ENCODE data around the gene ZNF439. TPM values are rescaled to one million over a fixed set of nuclear protein-coding genes. Genes with fewer than 3 reads are reported as not detected.

Gene ZNF439
- total and polyA plus RNA-seq, 2 of the 13 experiments (the other 11 are each of a cell fraction or from before 2014, with no cell fraction given) = 2.9 to 4.9 TPM

- no peak for TF ChIP-seq LRRFIP1 (CRISPR knock-in tag; conservative IDR thresholded peaks at IDR 0.05)
- TF ChIP-seq POLR2AphosphoS5 (IDR thresholded peaks at IDR 0.05; ENCODE audit: low read depth, low read length) = peak; percentile 98
- no peak for TF ChIP-seq TRIM24 (CRISPR knock-in tag; IDR thresholded peaks at IDR 0.05)
- TF ChIP-seq ZNF703 (CRISPR knock-in tag; IDR thresholded peaks at IDR 0.05; ENCODE audit: borderline replicate concordance) = no peak
- no peak for TF ChIP-seq LCORL (IDR thresholded peaks at IDR 0.05)
- TF ChIP-seq LCORL (CRISPR knock-in tag; IDR thresholded peaks at IDR 0.05) = peak; percentile 44; the same call in 1 of the 2 replicates
- no peak for TF ChIP-seq POLR2AphosphoS2 (IDR thresholded peaks at IDR 0.05; ENCODE audit: low read depth, low read length)
- no peak for TF ChIP-seq MED8 (CRISPR knock-in tag; IDR thresholded peaks at IDR 0.05; ENCODE audit: insufficient replicate concordance)
- TF ChIP-seq TSC22D2 (CRISPR knock-in tag; IDR thresholded peaks at IDR 0.05; ENCODE audit: borderline replicate concordance) = peak; percentile 70; the same call in 1 of the 2 replicates
- TF ChIP-seq, protein P1, sequence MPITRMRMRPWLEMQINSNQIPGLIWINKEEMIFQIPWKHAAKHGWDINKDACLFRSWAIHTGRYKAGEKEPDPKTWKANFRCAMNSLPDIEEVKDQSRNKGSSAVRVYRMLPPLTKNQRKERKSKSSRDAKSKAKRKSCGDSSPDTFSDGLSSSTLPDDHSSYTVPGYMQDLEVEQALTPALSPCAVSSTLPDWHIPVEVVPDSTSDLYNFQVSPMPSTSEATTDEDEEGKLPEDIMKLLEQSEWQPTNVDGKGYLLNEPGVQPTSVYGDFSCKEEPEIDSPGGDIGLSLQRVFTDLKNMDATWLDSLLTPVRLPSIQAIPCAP (CRISPR knock-in tag; IDR thresholded peaks at IDR 0.05; ENCODE audit: low read depth) = no peak
- no peak for TF ChIP-seq TFDP1 (CRISPR knock-in tag; IDR thresholded peaks at IDR 0.05; ENCODE audit: borderline replicate concordance)
- no peak for TF ChIP-seq STAG1 (CRISPR knock-in tag; IDR thresholded peaks at IDR 0.05)
- TF ChIP-seq HCFC1 (IDR thresholded peaks at IDR 0.05; ENCODE audit: low read depth, low read length) = no peak
- no peak for TF ChIP-seq NONO (IDR thresholded peaks at IDR 0.05)
- TF ChIP-seq NONO (CRISPR knock-in tag; conservative IDR thresholded peaks at IDR 0.05) = no peak
- TF ChIP-seq ZNF777 (CRISPR knock-in tag; IDR thresholded peaks at IDR 0.05) = peak; percentile 56; the same call in 1 of the 2 replicates
- TF ChIP-seq PCBP2 (optimal IDR thresholded peaks at IDR 0.05; ENCODE audit: low read depth, low read length, poor library complexity, severe bottlenecking) = no peak
- no peak for TF ChIP-seq STAT5B (CRISPR knock-in tag; IDR thresholded peaks at IDR 0.05)
- peak; percentile 36 for TF ChIP-seq RXRB (CRISPR knock-in tag; IDR thresholded peaks at IDR 0.05; ENCODE audit: borderline replicate concordance)
- peak; percentile 31; the same call in 1 of the 2 replicates for TF ChIP-seq ELF1 (CRISPR knock-in tag; IDR thresholded peaks at IDR 0.05)
- TF ChIP-seq SP1 (IDR thresholded peaks at IDR 0.05) = no peak
- TF ChIP-seq SP1 (CRISPR knock-in tag; IDR thresholded peaks at IDR 0.05) = peak; percentile 93
- no peak for TF ChIP-seq ZNF740 (CRISPR knock-in tag; IDR thresholded peaks at IDR 0.05)
- TF ChIP-seq ZNF569 (CRISPR knock-in tag; IDR thresholded peaks at IDR 0.05; ENCODE audit: borderline replicate concordance) = no peak
- TF ChIP-seq CENPX (CRISPR knock-in tag; IDR thresholded peaks at IDR 0.05) = no peak
- TF ChIP-seq, protein P2, sequence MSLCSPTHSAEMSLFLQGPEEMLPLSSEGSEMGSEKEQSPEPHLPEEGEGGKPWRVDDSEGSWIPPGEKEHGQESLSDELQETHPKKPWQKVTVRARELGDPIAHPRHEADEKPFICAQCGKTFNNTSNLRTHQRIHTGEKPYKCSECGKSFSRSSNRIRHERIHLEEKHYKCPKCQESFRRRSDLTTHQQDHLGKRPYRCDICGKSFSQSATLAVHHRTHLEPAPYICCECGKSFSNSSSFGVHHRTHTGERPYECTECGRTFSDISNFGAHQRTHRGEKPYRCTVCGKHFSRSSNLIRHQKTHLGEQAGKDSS (CRISPR knock-in tag; IDR thresholded peaks at IDR 0.05; ENCODE audit: borderline replicate concordance, low read depth) = no peak
These were observed 34.4 kb upstream of the ZNF439 start, which contains the start of gene ZNF440 (continued) for GRCh38 chr19:11814029-11814699.
